A549 (cell line): ENCODE results near the gene NOD2. TPM values are rescaled to one million over a fixed set of nuclear protein-coding genes. Genes with fewer than 3 reads are reported as not detected.

Source experiments
- ATAC-seq, 2 experiments: fragments of 200-7000 bp in 1 of 2; fragments of >200 bp in 1 of 2; cut with Nextera tagmentation in 1 of 2; cut with Tn5 transposase in 1 of 2; 3 replicates each; pipeline versions ENCODE4 v1.8.0 to v1.9.1; 2018 to 2020; ENCODE audit warnings: mild to moderate bottlenecking in 1 of 2, moderate library complexity in 1 of 2
- CTCF ChIA-PET: fragments of 300-600 bp; sonication (Branson Sonifier 250); formaldehyde crosslinking; extraction: SDS; loops from one replicate; lab custom pipeline; 2021; ENCODE audit warnings: antibody characterized with exemption, inconsistent platforms; lab: Yijun Ruan, JAX
- POLR2A ChIA-PET: fragments of 350-600 bp; formaldehyde crosslinking; extraction: SDS; loops from one replicate; lab custom pipeline; 2021; ENCODE audit warnings: antibody characterized with exemption, inconsistent platforms; lab: Yijun Ruan, JAX
- DNase-seq, 2 experiments: peaks; one replicate each; pipeline versions ENCODE4 v3.0.0 to v3.0.0-alpha.2; 2011 to 2016; ENCODE audit warnings: low read depth in 1 of 2, low spot score in 1 of 2
- FAIRE-seq: peaks from 2 replicates; lab custom pipeline; 2011; peaks lifted over from hg19 to GRCh38; lab: Jason Lieb, UNC
- H3K27ac ChIP-seq, 2 experiments: fragments of >200 bp; sonication (Bioruptor Twin); formaldehyde crosslinking; 3 replicates each; pipeline ENCODE4 v1.5.1; 2016 to 2017
- H3K4me1 ChIP-seq: fragments of >200 bp; sonication (Bioruptor Twin); formaldehyde crosslinking; 3 replicates; pipeline ENCODE4 v1.6.1; 2016
- H3K4me2 ChIP-seq: fragments of >200 bp; sonication (Bioruptor Twin); formaldehyde crosslinking; 3 replicates; pipeline ENCODE4 v1.6.1; 2016
- H3K4me3 ChIP-seq: fragments of >200 bp; sonication (Bioruptor Twin); formaldehyde crosslinking; 3 replicates; pipeline ENCODE4 v1.5.1; 2016
- H3K9me3 ChIP-seq: fragments of >200 bp; sonication (Bioruptor Twin); formaldehyde crosslinking; 3 replicates; pipeline ENCODE4 v1.6.1; 2016
- BCL3 ChIP-seq: fragments of >200 bp; sonication (Bioruptor Twin); formaldehyde crosslinking; IDR thresholded peaks from 3 replicates; pipeline ENCODE4 v1.6.1; 2016
- BHLHE40 ChIP-seq: IDR thresholded peaks from 2 replicates; pipeline ENCODE4 v1.6.1; 2012; ENCODE audit warnings: low read depth, low read length, inconsistent platforms
- CBX8 ChIP-seq: fragments of 200-600 bp; sonication (generic); IDR thresholded peaks from 2 replicates; pipeline ENCODE4 v1.6.1; 2016
- CEBPB ChIP-seq, 2 experiments: fragments of >200 bp in 1 of 2; sonication (Bioruptor Twin) in 1 of 2; formaldehyde crosslinking in 1 of 2; IDR thresholded peaks; 2 replicates each; pipeline ENCODE4 v1.6.1; 2012 to 2016
- CTCF ChIP-seq: fragments of >200 bp; sonication (Bioruptor Twin); formaldehyde crosslinking; IDR thresholded peaks from 3 replicates; pipeline ENCODE4 v1.5.1; 2016
- EHMT2 ChIP-seq: fragments of 200-600 bp; sonication (generic); IDR thresholded peaks from 2 replicates; pipeline ENCODE4 v1.6.1; 2016; ENCODE audit warnings: antibody characterized with exemption, low read depth, mild to moderate bottlenecking, moderate library complexity
- EP300 ChIP-seq, 2 experiments: fragments of >200 bp; sonication (Bioruptor Twin); formaldehyde crosslinking; IDR thresholded peaks; 2 replicates in 1 of 2; 3 replicates in 1 of 2; pipeline ENCODE4 v1.6.1; 2016 to 2017
- FOSB ChIP-seq: fragments of 250-450 bp; sonication (Bioruptor Pico); IDR thresholded peaks from 2 replicates; pipeline ENCODE4 v1.5.0; 2020; ENCODE audit warnings: mild to moderate bottlenecking, moderate library complexity
- FOSL2 ChIP-seq, 2 experiments: fragments of 450-650 bp in 1 of 2; fragments of >200 bp in 1 of 2; sonication (Bioruptor Twin) in 1 of 2; formaldehyde crosslinking; IDR thresholded peaks; 2 replicates each; pipeline versions ENCODE4 v1.5.0 to v1.6.1; 2016 to 2020; ENCODE audit warnings: mild to moderate bottlenecking in 1 of 2, moderate library complexity in 1 of 2
- HEYL ChIP-seq: fragments of 250-450 bp; sonication (Bioruptor Pico); IDR thresholded peaks from 2 replicates; pipeline ENCODE4 v1.8.0; 2021; ENCODE audit warnings: mild to moderate bottlenecking, moderate library complexity
- HOXA7 ChIP-seq: fragments of 250-450 bp; sonication (Bioruptor Pico); IDR thresholded peaks from 2 replicates; pipeline ENCODE4 v1.5.0; 2020; ENCODE audit warnings: mild to moderate bottlenecking, moderate library complexity
- HOXB13 ChIP-seq: fragments of 250-450 bp; sonication (Bioruptor Pico); IDR thresholded peaks from 2 replicates; pipeline ENCODE4 v1.5.0; 2020; ENCODE audit warnings: low read depth, mild to moderate bottlenecking, moderate library complexity
- HOXB5 ChIP-seq: fragments of 250-450 bp; sonication (Bioruptor Pico); IDR thresholded peaks from 2 replicates; pipeline ENCODE4 v1.5.0; 2020; ENCODE audit warnings: mild to moderate bottlenecking, moderate library complexity
- JUN ChIP-seq, 2 experiments: fragments of >200 bp; sonication (Bioruptor Twin); formaldehyde crosslinking; IDR thresholded peaks; 2 replicates in 1 of 2; 3 replicates in 1 of 2; pipeline ENCODE4 v1.6.1; 2016 to 2017
- KDM1A ChIP-seq: fragments of 200-600 bp; sonication (generic); IDR thresholded peaks from 2 replicates; pipeline ENCODE4 v1.6.1; 2016; ENCODE audit warnings: low read depth, mild to moderate bottlenecking
- MAX ChIP-seq: IDR thresholded peaks from 2 replicates; pipeline ENCODE4 v1.6.1; 2012
- MAZ ChIP-seq: fragments of 150-350 bp; IDR thresholded peaks from 2 replicates; pipeline ENCODE4 v1.6.1; 2014; ENCODE audit warnings: antibody characterized with exemption, low read depth, low read length, borderline replicate concordance
- NR3C1 ChIP-seq: fragments of >200 bp; sonication (Bioruptor Twin); formaldehyde crosslinking; IDR thresholded peaks from 3 replicates; pipeline ENCODE4 v1.6.1; 2017
- PBX3 ChIP-seq: IDR thresholded peaks from 2 replicates; pipeline ENCODE4 v1.6.1; 2012
- POLR2A ChIP-seq: IDR thresholded peaks from 2 replicates; pipeline ENCODE4 v1.6.1; 2012; ENCODE audit warnings: mild to moderate bottlenecking, low read length
- SMC3 ChIP-seq: fragments of >200 bp; sonication (Bioruptor Twin); formaldehyde crosslinking; IDR thresholded peaks from 3 replicates; pipeline ENCODE4 v1.6.1; 2018; ENCODE audit warnings: inconsistent platforms
- SREBF2 ChIP-seq: fragments of 450-650 bp; IDR thresholded peaks from 2 replicates; pipeline ENCODE4 v1.6.1; 2014; ENCODE audit warnings: mild to moderate bottlenecking, moderate library complexity
- TFCP2L1 ChIP-seq: fragments of 250-450 bp; sonication (Bioruptor Pico); IDR thresholded peaks from 2 replicates; pipeline ENCODE4 v1.5.0; 2021; ENCODE audit warnings: mild to moderate bottlenecking
- TP53 ChIP-seq: fragments of 250-450 bp; sonication (Bioruptor Pico); IDR thresholded peaks from 2 replicates; pipeline ENCODE4 v1.5.0; 2021; ENCODE audit warnings: mild to moderate bottlenecking, moderate library complexity
- ZC3H11A ChIP-seq: fragments of 450-650 bp; IDR thresholded peaks from 2 replicates; pipeline ENCODE4 v1.6.1; 2014; ENCODE audit warnings: antibody characterized with exemption, mild to moderate bottlenecking
- ZFP36 ChIP-seq: fragments of 450-650 bp; IDR thresholded peaks from 2 replicates; pipeline ENCODE4 v1.6.1; 2014; ENCODE audit warnings: borderline replicate concordance; ENCODE audit not compliant: partially characterized antibody
- ZNF302 ChIP-seq: fragments of 250-450 bp; sonication (Bioruptor Pico); IDR thresholded peaks from 2 replicates; pipeline ENCODE4 v1.9.0; 2021; ENCODE audit warnings: inconsistent platforms, mild to moderate bottlenecking, moderate library complexity
- WGBS: methylation state at CpG from one replicate; pipeline ENCODE4 v1.1.6; 2017; ENCODE audit errors: missing lambda C conversion rate; 5-methylcytosine and 5-hydroxymethylcytosine counted together
- polyA plus RNA-seq, 4 experiments: library from polyadenylated mRNA; depleted of rRNA in 3 of 4; stranded (reverse); fragments of >200 nt; fragmentation: RNase III in 1 of 4; extraction: RNeasy Plus Mini Kit Qiagen cat#74134 plus additional on column Dnase treatment in 1 of 4; gene quantifications; 2 replicates in 3 of 4; 3 replicates in 1 of 4; pipeline ENCODE4 v1.2.3, GENCODE V29; 2011 to 2017

NOD2 gene
- polyA plus RNA-seq, 2 of the 4 experiments (the other 2 are of a cell fraction) = not detected

- CTCF ChIA-PET = interaction anchor here (2.5 kb wide), 1 partner anchor 62 kb away, joined by 8 read pairs; no protein-coding TSS in a partner anchor
- H3K4me3 ChIP-seq = no peak overlapping the region
- peaks cover 3% of the 10 kb centered on the region; the same call in 1 of the 3 replicates for H3K4me1 ChIP-seq
- no peak overlapping the region; the same call in 1 of the 3 replicates for H3K4me2 ChIP-seq
- 91% methylated on average over 3 of the region's 3 CpGs for WGBS
- TF ChIP-seq HOXB13 (CRISPR knock-in tag) = no peak
- TF ChIP-seq, all 56 proteins: peak for 0
- Histone ChIP-seq H3K27ac (no peak overlapping the region), H3K9me3 (no peaks in the 10 kb centered on the region)
- FAIRE-seq (no peak), ATAC-seq (no peak), DNase-seq (no peak)
- POLR2A ChIA-PET = no interaction called here
These were observed 50.3 kb downstream of the NOD2 start for GRCh38 chr16:50743581-50744225.

- CTCF ChIA-PET = interaction anchor here (1.5 to 2.5 kb wide), 2 partner anchors 61 to 79 kb away, joined by 5 to 8 read pairs; no protein-coding TSS in a partner anchor
- no peaks in the 10 kb centered on the region for H3K9me3 ChIP-seq
- no peak for DNase-seq
- POLR2A ChIA-PET = interaction anchor here (0.7 kb wide), 1 partner anchor 29 kb away, joined by 5 read pairs; no protein-coding TSS in a partner anchor
- peaks cover 3% of the 10 kb centered on the region; the same call in 1 of the 3 replicates for H3K4me1 ChIP-seq
- no peak for ATAC-seq
- no peak for FAIRE-seq
- H3K27ac ChIP-seq = no peak overlapping the region
- no peak overlapping the region for H3K4me3 ChIP-seq
- no peak overlapping the region for H3K4me2 ChIP-seq
- 64% methylated on average over 3 of the region's 3 CpGs for whole genome bisulfite sequencing
- TF ChIP-seq HEYL (no peak), KDM1A (no peak), NR3C1 (no peak), CEBPB (IDR thresholded peaks at IDR 0.05) (no peak), JUN (IDR thresholded peaks at IDR 0.05) (no peak), TFCP2L1 (CRISPR knock-in tag) (no peak), EP300 (IDR thresholded peaks at IDR 0.05) (no peak), POLR2A (no peak), FOSL2 (IDR thresholded peaks at IDR 0.05) (no peak), FOSL2 (CRISPR knock-in tag; IDR thresholded peaks at IDR 0.05) (no peak), PBX3 (no peak)
These were observed 51.5 kb downstream of the NOD2 start for GRCh38 chr16:50744881-50745280.

- DNase-seq (no peak), FAIRE-seq (no peak), ATAC-seq (no peak)
- Histone ChIP-seq H3K4me3 (no peak overlapping the region), H3K9me3 (no peaks in the 10 kb centered on the region), H3K4me2 (no peak overlapping the region), H3K4me1 (peaks cover 3% of the 10 kb centered on the region; the same call in 1 of the 3 replicates), H3K27ac (no peak overlapping the region)
- ChIA-PET CTCF (interaction anchor here (0.6 to 2.5 kb wide), 4 partner anchors 36 to 499 kb away, joined by 3 to 11 read pairs (median 6); no protein-coding TSS in a partner anchor), POLR2A (no interaction called here)
- TF ChIP-seq PBX3 (no peak), MAX (no peak), EP300 (IDR thresholded peaks at IDR 0.05) (no peak), BHLHE40 (no peak), JUN (IDR thresholded peaks at IDR 0.05) (no peak), BCL3 (no peak), ZNF302 (CRISPR knock-in tag) (no peak), ZC3H11A (no peak), FOSB (no peak), NR3C1 (no peak), ZFP36 (no peak), EHMT2 (no peak), TP53 (CRISPR knock-in tag) (no peak), HOXA7 (CRISPR knock-in tag) (no peak), SMC3 (no peak), CBX8 (no peak), MAZ (no peak), HOXB5 (CRISPR knock-in tag) (no peak), SREBF2 (no peak), CTCF (no peak)
- WGBS = 94% methylated on average over 4 of the region's 4 CpGs
These were observed 52.5 kb downstream of the NOD2 start for GRCh38 chr16:50745940-50746339.
